ENCODE measurements around the gene AIFM1.

AIFM1 gene

DNA sequence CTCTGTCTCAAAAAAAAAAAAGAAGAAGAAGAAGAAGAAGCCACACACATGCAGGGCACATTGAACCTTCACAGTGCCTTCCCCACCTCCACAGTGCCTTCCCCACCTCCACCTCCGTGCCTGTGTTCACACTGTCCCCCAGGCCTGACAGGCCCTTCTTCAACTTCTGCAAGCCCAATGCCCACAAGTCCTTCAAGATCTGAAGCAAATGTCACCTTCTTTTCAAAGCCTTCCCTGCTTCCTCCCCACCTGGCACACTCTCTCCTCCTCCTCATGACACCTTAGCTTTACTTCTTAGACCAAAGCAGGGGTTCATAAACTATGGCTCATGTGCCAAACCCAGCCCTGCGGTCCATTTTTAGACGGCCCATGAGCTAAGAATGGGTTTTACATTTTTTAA is 75.3 kb downstream of the AIFM1 start:
- Histone ChIP-seq H3K9me3 (ENCODE audit: insufficient read depth, low read depth, low read length) (no peaks in the 10 kb centered on the region), H3K23ac (ENCODE audit: low read length) (no peak overlapping the region), H3K79me1 (ENCODE audit: low read length) (peaks cover 7% of the 10 kb centered on the region), H3K79me2 (ENCODE audit: control insufficient read depth, insufficient read depth, low read length, poor library complexity) (no peaks in the 10 kb centered on the region), H2AFZ (ENCODE audit: insufficient read depth, low read length, poor library complexity) (no peak overlapping the region), H4K91ac (ENCODE audit: low read depth, low read length) (no peak overlapping the region), H2BK5ac (ENCODE audit: low read depth, low read length, poor library complexity) (no peak overlapping the region), H3K18ac (ENCODE audit: low read length) (peak overlapping the region; percentile 75), H3K27ac (ENCODE audit: low read depth, low read length) (no peak overlapping the region), H3K36me3 (ENCODE audit: control insufficient read depth in 1 of 2, insufficient read depth in 2 of 2, low read length in 2 of 2) (peaks cover 3 to 4% of the 10 kb centered on the region in 2 experiments), H3K14ac (ENCODE audit: low read length) (no peak overlapping the region), H3K4ac (ENCODE audit: low read depth, low read length) (peak overlapping the region; percentile 55), H4K8ac (ENCODE audit: low read depth, low read length) (no peak overlapping the region), H3K27me3 (ENCODE audit: insufficient read depth, low read length) (no peaks in the 10 kb centered on the region), H2BK120ac (ENCODE audit: insufficient read depth, low read length, poor library complexity) (no peak overlapping the region), H3K4me1 (ENCODE audit: control insufficient read depth in 1 of 2, insufficient read depth in 2 of 2, low read length in 2 of 2) (peaks cover 17 to 27% of the 10 kb centered on the region in 2 experiments), H2AK5ac (ENCODE audit: low read length) (no peak overlapping the region), H4K12ac (ENCODE audit: low read depth, low read length) (no peak overlapping the region), H3K9ac (ENCODE audit: low read length) (no peak overlapping the region), H2BK12ac (ENCODE audit: low read length) (no peak overlapping the region), H3K4me3 (ENCODE audit: low read depth, low read length) (no peak overlapping the region), H3K4me2 (ENCODE audit: low read length) (no peak overlapping the region)
- DNase-seq, result no peak
- no CpG with 5 or more reads among the region's 3 CpGs for WGBS (ENCODE audit: extremely low coverage, insufficient coverage, insufficient read length)

DNA sequence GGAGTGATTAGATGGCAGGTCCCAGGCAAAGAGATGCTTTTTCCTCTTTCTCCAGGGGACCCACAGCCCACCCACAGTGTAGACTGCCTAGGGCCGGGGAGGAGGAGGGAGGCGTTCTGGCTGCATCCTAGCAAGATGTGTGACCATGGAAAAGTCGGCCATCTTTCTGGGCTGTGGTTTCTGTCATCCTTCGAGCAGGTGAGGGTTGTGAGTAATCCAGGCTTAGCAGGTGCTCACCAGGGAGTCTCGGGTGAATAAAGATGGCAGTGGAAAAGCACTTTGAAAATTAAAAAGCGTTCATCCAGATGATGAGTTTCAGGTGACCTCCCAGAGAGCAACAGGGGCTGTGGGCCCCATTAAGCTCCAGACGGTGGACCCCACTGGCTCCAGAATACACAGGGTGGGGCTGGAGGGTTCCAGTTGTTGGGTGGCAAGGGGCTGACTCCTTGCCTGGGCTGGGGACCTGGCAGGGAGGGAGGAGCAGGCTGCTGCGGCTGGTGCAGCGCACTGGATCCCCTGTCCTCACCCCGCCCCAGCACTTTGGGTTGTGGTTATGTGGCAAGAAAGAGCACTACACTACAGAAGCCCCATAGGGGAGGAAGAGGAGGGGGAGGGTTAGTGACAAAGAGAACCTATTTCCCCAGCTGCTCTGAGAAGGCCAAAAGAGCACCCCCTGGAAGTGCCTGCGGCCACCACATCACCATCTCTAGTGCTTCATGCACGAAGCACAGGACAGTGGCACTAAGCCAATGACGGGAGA is 79.0 kb downstream of the AIFM1 start:
- H3K9ac ChIP-seq (ENCODE audit: low read length), result no peak overlapping the region
- H3K36me3 ChIP-seq (ENCODE audit: control insufficient read depth in 1 of 2, insufficient read depth in 2 of 2, low read length in 2 of 2), result peaks cover 0 to 4% of the 10 kb centered on the region in 2 experiments
- H3K4ac ChIP-seq (ENCODE audit: low read depth, low read length), result no peak overlapping the region
- H3K18ac ChIP-seq (ENCODE audit: low read length), result no peak overlapping the region
- H3K4me2 ChIP-seq (ENCODE audit: low read length), result no peak overlapping the region
- H2BK12ac ChIP-seq (ENCODE audit: low read length), result no peak overlapping the region
- no peak overlapping the region for H3K4me3 ChIP-seq (ENCODE audit: low read depth, low read length)
- no peak overlapping the region for H4K91ac ChIP-seq (ENCODE audit: low read depth, low read length)
- H4K12ac ChIP-seq (ENCODE audit: low read depth, low read length), result no peak overlapping the region
- H2BK120ac ChIP-seq (ENCODE audit: insufficient read depth, low read length, poor library complexity), result no peak overlapping the region
- no peaks in the 10 kb centered on the region for H3K27me3 ChIP-seq (ENCODE audit: insufficient read depth, low read length)
- H3K79me1 ChIP-seq (ENCODE audit: low read length), result peaks cover 18% of the 10 kb centered on the region
- no peak overlapping the region for H3K23ac ChIP-seq (ENCODE audit: low read length)
- no peak overlapping the region for H2AK5ac ChIP-seq (ENCODE audit: low read length)
- no peaks in the 10 kb centered on the region for H3K9me3 ChIP-seq (ENCODE audit: insufficient read depth, low read depth, low read length)
- H4K8ac ChIP-seq (ENCODE audit: low read depth, low read length), result no peak overlapping the region
- H2AFZ ChIP-seq (ENCODE audit: insufficient read depth, low read length, poor library complexity), result no peak overlapping the region
- peaks cover 38 to 49% of the 10 kb centered on the region in 2 experiments for H3K4me1 ChIP-seq (ENCODE audit: control insufficient read depth in 1 of 2, insufficient read depth in 2 of 2, low read length in 2 of 2)
- DNase-seq, result no peak
- H3K79me2 ChIP-seq (ENCODE audit: control insufficient read depth, insufficient read depth, low read length, poor library complexity), result peaks cover 2% of the 10 kb centered on the region
- no peak overlapping the region for H3K14ac ChIP-seq (ENCODE audit: low read length)
- no peak overlapping the region for H2BK5ac ChIP-seq (ENCODE audit: low read depth, low read length, poor library complexity)
- H3K27ac ChIP-seq (ENCODE audit: low read depth, low read length), result no peak overlapping the region
- no CpG with 5 or more reads among the region's 13 CpGs for WGBS (ENCODE audit: extremely low coverage, insufficient coverage, insufficient read length)

DNA sequence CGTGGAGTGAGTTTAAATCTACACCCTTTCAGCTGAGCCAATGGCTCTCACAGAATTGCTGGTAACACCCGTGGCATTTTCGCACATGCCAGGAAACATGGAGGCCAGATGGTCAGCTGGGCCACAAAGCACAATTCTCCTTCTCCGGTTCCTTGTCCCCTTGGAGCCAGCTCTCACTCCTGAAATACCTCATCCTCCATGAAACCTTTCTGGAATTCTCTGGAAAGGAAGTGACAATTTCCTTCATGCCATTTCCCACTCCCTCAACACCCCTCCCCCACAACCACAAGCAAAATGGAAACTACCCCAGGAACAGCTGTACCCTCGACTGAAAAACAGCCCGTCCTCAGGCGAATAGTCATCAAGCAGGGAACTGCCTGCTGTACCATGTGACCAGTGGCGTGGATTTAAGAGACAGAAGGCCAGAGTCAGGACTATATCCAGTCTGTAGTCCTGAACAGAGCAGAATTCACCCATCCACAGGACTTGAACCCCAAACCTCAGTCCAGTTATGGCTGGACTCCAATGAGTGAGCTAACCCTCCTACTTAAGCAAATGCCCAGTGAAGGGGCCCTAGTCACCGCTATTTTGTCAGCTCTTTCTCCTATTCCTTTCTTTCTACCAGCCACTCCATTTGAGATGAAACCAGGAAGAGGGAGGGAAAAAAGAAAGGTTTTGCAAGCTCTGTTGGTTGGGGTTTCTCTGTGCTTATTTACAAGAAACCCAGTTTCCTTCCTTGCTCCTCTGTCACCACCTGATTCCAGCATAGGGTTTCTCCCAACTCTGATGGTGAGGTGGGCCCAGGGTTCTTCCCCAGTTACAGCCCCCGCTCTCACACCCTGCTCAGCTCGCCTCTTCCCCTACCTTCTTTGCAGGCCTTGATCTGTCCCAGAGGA is 79.8 kb downstream of the AIFM1 start:
- H3K18ac ChIP-seq (ENCODE audit: low read length), result no peak overlapping the region
- H3K4me3 ChIP-seq (ENCODE audit: low read depth, low read length), result no peak overlapping the region
- H3K4ac ChIP-seq (ENCODE audit: low read depth, low read length), result peak overlapping the region; percentile 53
- no peak overlapping the region for H3K23ac ChIP-seq (ENCODE audit: low read length)
- H2BK5ac ChIP-seq (ENCODE audit: low read depth, low read length, poor library complexity), result no peak overlapping the region
- H3K4me2 ChIP-seq (ENCODE audit: low read length), result peak overlapping the region; percentile 35
- H3K79me1 ChIP-seq (ENCODE audit: low read length), result peaks cover 20% of the 10 kb centered on the region
- H3K9ac ChIP-seq (ENCODE audit: low read length), result no peak overlapping the region
- H3K27ac ChIP-seq (ENCODE audit: low read depth, low read length), result peak overlapping the region; percentile 21
- no CpG with 5 or more reads among the region's 11 CpGs for WGBS (ENCODE audit: extremely low coverage, insufficient coverage, insufficient read length)
- H3K9me3 ChIP-seq (ENCODE audit: insufficient read depth, low read depth, low read length), result no peaks in the 10 kb centered on the region
- H4K8ac ChIP-seq (ENCODE audit: low read depth, low read length), result no peak overlapping the region
- H3K79me2 ChIP-seq (ENCODE audit: control insufficient read depth, insufficient read depth, low read length, poor library complexity), result peaks cover 2% of the 10 kb centered on the region
- no peaks in the 10 kb centered on the region for H3K27me3 ChIP-seq (ENCODE audit: insufficient read depth, low read length)
- no peak overlapping the region for H4K12ac ChIP-seq (ENCODE audit: low read depth, low read length)
- no peak overlapping the region for H2BK120ac ChIP-seq (ENCODE audit: insufficient read depth, low read length, poor library complexity)
- H2AFZ ChIP-seq (ENCODE audit: insufficient read depth, low read length, poor library complexity), result no peak overlapping the region
- H3K14ac ChIP-seq (ENCODE audit: low read length), result peak overlapping the region; percentile 38
- H3K36me3 ChIP-seq (ENCODE audit: control insufficient read depth in 1 of 2, insufficient read depth in 2 of 2, low read length in 2 of 2), result peaks cover 3 to 4% of the 10 kb centered on the region in 2 experiments
- DNase-seq, result no peak
- H3K4me1 ChIP-seq (ENCODE audit: control insufficient read depth in 1 of 2, insufficient read depth in 2 of 2, low read length in 2 of 2), result peaks cover 46 to 55% of the 10 kb centered on the region in 2 experiments
- H2BK12ac ChIP-seq (ENCODE audit: low read length), result no peak overlapping the region
- no peak overlapping the region for H2AK5ac ChIP-seq (ENCODE audit: low read length)
- H4K91ac ChIP-seq (ENCODE audit: low read depth, low read length), result no peak overlapping the region

DNA sequence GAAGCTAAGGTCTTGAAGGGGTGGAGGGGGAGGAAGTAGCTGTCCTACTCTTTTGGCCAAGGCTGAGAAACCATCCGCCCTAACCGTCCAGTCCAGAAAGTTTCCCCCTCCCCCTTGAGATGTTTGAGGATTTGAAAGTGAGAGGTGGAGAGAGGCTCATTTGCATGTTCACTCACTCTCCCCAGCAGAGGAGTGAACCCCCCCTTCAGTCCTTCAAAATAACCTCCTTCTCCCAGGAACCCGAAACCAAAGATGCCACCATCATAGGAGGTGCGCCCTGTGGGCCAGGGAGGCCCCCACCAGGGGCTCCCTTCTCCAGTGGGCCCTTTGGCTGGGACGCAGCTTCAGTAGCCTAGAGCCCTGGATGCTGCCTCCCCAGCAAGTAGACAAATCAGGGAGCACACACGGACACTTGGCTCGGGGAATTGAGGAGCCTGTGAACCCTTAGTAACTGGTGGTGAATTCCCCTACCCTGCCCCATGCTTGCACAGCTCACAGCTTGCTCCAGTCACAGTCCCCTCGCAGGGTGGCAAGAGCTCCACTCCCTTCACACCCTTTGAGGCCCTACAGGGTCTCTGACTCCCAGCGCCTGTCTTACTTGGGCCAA is 80.9 kb downstream of the AIFM1 start:
- Histone ChIP-seq H3K27me3 (ENCODE audit: insufficient read depth, low read length) (no peaks in the 10 kb centered on the region), H3K79me2 (ENCODE audit: control insufficient read depth, insufficient read depth, low read length, poor library complexity) (peaks cover 2% of the 10 kb centered on the region), H3K9ac (ENCODE audit: low read length) (no peak overlapping the region), H2BK12ac (ENCODE audit: low read length) (peak overlapping the region; percentile 4), H3K4me1 (ENCODE audit: control insufficient read depth in 1 of 2, insufficient read depth in 2 of 2, low read length in 2 of 2) (peaks cover 46 to 55% of the 10 kb centered on the region in 2 experiments), H3K79me1 (ENCODE audit: low read length) (peaks cover 20% of the 10 kb centered on the region), H2AK5ac (ENCODE audit: low read length) (no peak overlapping the region), H2BK120ac (ENCODE audit: insufficient read depth, low read length, poor library complexity) (peak overlapping the region; percentile 32), H3K27ac (ENCODE audit: low read depth, low read length) (peak overlapping the region; percentile 30), H4K8ac (ENCODE audit: low read depth, low read length) (no peak overlapping the region), H4K12ac (ENCODE audit: low read depth, low read length) (no peak overlapping the region), H3K9me3 (ENCODE audit: insufficient read depth, low read depth, low read length) (no peaks in the 10 kb centered on the region), H3K36me3 (ENCODE audit: control insufficient read depth in 1 of 2, insufficient read depth in 2 of 2, low read length in 2 of 2) (peaks cover 4 to 6% of the 10 kb centered on the region in 2 experiments), H3K18ac (ENCODE audit: low read length) (peak overlapping the region; percentile 68), H3K23ac (ENCODE audit: low read length) (no peak overlapping the region), H3K4ac (ENCODE audit: low read depth, low read length) (no peak overlapping the region), H4K91ac (ENCODE audit: low read depth, low read length) (no peak overlapping the region), H2BK5ac (ENCODE audit: low read depth, low read length, poor library complexity) (no peak overlapping the region), H3K14ac (ENCODE audit: low read length) (no peak overlapping the region), H2AFZ (ENCODE audit: insufficient read depth, low read length, poor library complexity) (no peak overlapping the region), H3K4me2 (ENCODE audit: low read length) (no peak overlapping the region), H3K4me3 (ENCODE audit: low read depth, low read length) (no peak overlapping the region)
- WGBS (ENCODE audit: extremely low coverage, insufficient coverage, insufficient read length), result no CpG with 5 or more reads among the region's 9 CpGs
- no peak for DNase-seq
